M059J (cell line): ENCODE data around the gene ADORA3. TPM values are rescaled to one million over a fixed set of nuclear protein-coding genes. Genes with fewer than 3 reads are reported as not detected.
"Not testable (repeated sequence)": the region's sequence is repeated elsewhere in the genome, so short reads cannot be mapped to it uniquely, and the experiment has no call there.

Experiments
- DNase-seq: peaks from one replicate; pipeline ENCODE4 v3.0.0-alpha.2; 2012; ENCODE audit warnings: low read depth
- total RNA-seq: library from RNA; depleted of rRNA; stranded (reverse); fragments of >200 nt; shearing (Covaris generic); gene quantifications from 2 replicates; pipeline ENCODE4 v1.2.3, GENCODE V29; 2014; rRNA removed

ADORA3 gene
- not detected in 2 replicates for total RNA-seq

GRCh38 chr1:111503585-111504060 lies at the start of gene ADORA3, which contains the start of gene TMIGD3:
Gene ADORA3, minus strand, starts transcription at chr1:111503633. Its CDS starts 279 bp downstream, at chr1:111503354.
Gene TMIGD3, minus strand, starts transcription at chr1:111503633. Its CDS starts 279 bp downstream, at chr1:111503354.
- DNase-seq = no peak

DNA sequence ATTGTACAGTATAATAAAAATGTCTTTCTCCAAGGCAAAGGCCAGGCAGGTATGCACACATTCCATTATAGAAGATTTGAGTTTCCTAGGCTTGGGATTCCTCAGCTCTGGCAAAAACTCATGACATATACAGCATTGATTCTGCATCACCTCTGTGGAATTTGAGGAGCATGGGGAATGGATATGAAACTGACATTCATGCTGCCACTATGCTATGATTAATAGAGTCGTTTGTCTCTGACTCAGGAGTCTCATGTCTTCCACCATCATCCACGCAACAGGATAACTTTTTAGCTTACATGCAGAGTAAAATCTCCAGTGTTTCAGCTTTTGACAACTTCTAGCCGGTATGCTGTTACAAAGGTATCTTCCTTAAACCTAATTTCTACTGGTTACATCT lies 49.8 kb upstream of the ADORA3 start:
- DNase-seq = peak; percentile 85

DNA sequence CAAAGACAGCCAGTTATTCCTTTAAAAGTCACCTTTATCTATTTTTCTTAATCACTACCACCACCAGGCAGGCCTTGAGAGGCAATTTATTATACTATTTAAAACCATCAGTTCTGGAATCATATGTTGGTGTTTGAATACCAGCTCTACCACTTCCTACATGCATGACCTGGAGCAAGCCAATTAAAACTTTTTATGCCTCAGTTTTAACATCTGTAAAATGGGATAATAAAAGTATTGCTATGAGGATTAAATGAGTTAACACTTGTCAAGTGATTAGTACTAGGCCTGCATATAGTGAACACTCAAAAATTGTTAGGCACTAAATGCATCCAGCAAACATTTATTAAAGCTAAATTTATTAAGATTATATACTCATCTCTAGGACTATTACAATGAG lies 49.2 kb upstream of the ADORA3 start:
- DNase-seq = no peak

GRCh38 chr1:111551623-111552411 lies 48.4 kb upstream of the ADORA3 start:
- DNase-seq = no peak

- not testable (repeated sequence) for DNase-seq
Observed at GRCh38 chr1:111547786-111548185, 44.4 kb upstream of the ADORA3 start.

GRCh38 chr1:111542187-111542586 lies 38.8 kb upstream of the ADORA3 start:
- peak; percentile 24 for DNase-seq

DNA sequence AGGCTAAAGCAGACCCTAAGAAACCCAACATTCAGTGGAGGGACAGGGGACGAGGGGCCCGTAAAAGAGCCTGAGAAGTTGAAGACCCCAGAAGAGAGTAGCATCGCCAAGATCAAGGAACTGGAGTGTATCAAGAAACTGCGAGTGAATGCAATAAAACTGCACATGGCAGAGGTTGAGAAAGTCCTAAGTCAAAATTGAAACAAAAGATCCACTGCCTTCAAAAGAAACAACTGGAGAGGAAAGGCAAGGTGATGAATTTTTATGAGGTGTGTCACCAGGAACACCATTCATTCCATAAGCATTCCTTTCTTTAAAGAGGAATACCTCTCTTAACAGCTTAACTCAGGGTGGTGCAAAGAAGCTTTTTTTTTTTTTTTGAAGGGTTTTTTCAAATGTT lies 38.3 kb upstream of the ADORA3 start:
- peak; percentile 87 for DNase-seq

DNA sequence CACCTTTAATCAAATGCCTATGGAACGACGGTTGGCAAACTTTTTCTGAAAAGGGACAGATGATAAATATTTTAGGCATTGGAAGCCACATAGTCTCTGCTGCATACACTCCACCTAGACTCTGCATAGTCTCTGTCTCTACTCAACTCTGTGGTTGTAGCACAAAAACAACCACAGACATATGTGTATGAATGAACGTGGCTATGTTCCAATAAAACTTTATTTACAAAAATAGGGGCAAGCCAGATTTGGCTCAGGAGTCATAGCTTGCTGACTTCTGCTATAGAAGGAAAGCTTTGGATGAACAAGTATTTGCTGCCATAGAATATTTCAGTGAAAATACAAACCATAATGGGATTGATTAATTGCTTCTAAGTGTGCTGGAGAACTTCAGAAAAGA lies 37.5 kb upstream of the ADORA3 start:
- DNase-seq = no peak

GRCh38 chr1:111538343-111539025 lies 35.1 kb upstream of the ADORA3 start:
- peak; percentile 86 for DNase-seq

DNA sequence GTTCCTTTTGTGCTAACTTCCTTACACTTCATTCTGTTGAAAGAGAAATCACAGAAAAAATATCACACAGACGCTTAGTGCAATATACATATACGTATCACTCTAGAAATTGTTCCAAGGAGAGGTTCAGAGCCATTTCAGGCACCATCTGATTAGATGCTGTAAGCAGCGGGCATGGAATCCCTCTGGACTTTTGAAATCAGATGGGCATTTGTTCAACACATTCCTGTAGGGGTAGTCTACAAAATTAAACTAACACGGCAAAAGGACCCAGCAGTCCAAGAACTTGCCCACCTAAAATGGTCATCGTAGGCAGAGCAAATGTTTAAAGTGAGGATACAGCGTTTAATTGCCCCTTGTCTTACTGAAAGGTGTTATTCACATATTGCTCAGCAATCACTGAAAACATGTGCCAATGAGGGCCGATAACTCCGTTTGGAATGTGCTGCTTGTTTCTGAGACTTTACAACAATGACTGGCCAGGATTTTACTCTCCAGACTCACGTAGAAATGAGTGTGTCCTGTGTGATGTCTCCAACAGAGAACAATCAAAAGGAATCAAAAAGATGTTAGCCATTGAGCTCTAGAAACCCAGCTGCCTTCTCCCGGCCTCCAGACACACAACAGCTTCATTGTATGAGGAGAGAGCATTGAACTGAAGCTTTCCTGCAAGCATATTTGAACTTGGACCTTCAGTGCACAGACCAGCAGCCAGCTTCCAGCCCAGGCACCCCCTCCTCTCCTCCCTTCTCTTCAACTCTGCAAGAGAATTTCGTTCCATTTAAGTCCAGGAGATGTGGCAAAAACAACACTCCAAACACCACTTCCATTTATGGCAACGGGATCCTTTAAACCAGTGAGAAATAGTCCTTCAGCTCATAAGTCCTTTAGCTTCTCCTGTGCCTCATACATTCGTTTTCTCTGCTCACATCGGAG lies 32.1 kb upstream of the ADORA3 start:
- no peak for DNase-seq

DNA sequence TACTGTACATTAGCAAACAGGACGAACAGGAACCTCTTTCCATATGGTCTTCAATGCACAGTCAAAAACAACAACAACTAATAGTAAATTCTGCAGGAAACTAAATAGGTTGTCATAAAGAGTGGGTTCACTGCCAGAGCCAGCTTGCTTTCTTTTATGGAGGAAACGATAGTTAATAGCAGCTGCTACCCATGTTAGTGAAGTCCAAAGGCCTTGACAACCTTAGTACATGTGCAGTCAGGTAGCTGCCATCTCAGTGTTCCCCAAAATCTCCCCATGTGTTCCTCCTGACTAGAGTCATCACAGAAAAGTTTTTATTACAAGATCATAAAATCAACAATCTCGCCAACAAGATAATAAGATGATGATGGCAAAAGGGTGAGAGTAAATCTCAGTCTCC lies 16.6 kb upstream of the ADORA3 start:
- no peak for DNase-seq

DNA sequence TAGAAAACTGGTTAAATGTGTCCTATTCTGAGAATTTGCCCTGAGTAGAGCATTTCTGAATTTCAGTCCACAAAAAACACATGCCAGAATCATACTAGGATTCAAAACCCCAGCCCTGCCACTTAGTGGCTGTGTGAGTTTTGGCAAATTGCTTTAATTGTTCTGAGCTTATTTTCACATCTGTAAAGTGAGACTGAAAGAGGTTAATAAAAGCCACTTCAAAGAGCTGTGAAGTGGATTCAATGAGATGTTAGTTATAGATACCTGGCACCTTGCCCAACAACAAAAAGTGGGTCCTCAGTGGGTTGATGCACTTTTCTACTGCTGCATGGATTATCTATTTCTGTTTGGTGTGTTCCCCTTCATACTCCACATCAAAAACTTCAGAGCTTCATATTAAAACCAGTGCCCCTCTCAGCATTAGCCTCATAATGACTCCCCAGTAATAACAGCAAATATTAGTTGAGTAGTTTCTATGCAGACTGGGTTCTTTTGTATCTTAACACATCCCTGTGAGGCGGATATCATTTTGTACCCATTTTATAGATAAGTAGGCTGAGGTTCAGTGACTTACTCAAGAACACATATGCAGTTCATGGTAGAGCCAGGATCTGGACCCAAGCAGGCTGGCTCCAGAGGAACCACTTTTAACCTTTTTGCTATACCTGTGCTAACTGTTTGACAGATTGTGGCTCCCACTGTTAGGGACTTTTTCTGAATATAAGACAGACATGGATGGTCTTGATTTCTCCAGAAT lies 14.2 kb upstream of the ADORA3 start:
- DNase-seq = no peak

DNA sequence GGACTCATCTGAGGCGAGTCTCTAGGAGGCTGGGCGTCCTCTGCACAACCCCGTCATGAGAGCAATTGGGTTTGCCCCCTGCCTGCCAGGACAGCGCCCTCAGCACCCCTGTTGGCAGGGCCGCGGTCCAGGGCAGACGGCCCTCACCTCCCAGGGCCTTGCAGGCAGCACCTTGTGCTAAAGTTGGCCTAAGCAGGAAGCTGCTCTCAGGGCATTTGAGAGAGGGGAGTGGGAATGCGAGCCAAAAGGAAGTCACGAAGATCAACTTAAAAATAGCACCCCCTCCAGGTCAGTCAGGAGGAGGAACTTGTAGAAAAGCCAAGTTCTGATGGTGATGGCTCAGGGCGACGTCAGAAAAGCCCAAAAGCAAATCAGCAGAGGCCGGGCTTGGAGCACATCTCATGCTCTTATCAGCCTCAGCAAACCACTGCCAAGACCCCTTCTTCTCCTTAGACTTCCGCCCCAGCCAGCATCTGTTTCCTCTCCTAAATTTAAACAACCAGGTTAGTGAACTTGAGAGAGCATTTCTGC lies 12.6 kb upstream of the ADORA3 start:
- peak; percentile 74 for DNase-seq

- peak; percentile 77 for DNase-seq
Observed at GRCh38 chr1:111515291-111516004, 12.0 kb upstream of the ADORA3 start.

DNA sequence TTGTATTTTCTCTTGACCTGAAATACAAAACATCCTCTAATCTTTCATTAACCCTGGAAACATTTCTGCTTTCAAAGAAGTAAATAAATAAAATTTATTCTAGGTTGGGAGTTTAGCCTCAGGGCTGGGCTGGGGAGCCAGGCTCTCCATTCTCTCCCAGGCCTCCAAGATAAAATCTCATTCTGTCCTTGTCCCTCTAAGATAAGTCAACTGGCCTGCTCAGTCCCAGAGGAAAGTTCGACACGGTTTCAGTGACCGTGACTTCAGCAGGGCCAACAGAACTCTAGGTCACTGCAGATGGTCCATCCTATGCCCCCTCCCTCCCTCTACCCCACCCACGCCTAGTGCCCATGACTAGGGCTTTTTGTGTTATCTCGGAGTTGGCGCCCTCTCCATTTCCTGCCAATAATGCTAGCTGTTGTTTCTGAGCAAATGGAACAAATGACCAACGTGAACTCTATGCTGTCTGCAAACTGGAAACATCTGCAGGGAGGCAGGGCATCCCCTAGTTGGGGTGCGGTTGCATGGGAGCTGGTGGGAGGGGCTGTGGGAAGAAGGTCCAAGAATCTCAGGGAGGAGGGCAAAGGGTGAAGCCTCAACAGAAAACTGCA lies 10.1 kb upstream of the ADORA3 start:
- DNase-seq = no peak

DNA sequence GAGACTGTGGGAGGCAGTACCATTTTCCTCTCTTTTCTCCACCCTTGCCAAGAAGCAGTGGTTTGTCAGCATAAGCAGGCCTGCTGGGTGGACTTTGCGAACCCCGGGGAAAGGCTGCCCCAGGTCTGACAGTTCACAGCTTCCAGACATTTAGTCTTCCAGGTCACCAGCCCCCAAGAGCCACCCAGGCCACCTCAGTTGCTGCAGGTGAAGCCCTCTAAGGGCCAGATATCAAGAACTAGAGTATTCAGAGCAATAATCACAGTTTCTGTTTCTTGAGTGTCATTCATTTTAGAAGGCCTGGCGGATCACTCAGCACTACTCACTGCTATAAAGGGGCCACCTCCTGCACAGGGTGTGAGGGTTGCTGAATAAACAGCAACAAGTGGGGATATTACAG lies 9.5 kb upstream of the ADORA3 start:
- DNase-seq = no peak

GRCh38 chr1:111512132-111512889 lies 8.9 kb upstream of the ADORA3 start:
- DNase-seq = no peak

DNA sequence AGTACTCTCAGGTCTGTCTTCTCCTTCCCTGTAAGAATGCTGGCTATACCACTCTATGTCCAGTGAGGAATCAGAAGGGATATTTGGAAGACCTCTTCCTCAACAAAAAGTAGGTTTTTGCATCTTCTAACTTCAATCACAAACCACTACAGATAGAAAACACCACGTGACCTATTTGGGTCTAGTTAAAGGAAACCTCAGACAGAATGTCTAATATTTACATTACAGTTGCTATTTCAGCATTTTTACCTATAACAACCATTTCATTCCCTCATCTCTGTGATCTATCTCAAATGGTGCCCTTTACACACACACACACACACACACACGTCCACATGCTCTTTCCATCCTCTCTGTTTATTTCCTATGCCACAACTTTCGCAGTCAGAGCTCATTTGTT lies 7.9 kb upstream of the ADORA3 start:
- no peak for DNase-seq

- no peak for DNase-seq
Observed at GRCh38 chr1:111509997-111510375, 6.6 kb upstream of the ADORA3 start.
